Germinal center (tissue), 1 donor: ENCODE results near the gene GALNT15.

Experiments used
- DNase-seq: peaks from one replicate; pipeline ENCODE4 v3.0.0; 2012; ENCODE audit warnings: mixed read lengths, low spot score

GALNT15 gene

GRCh38 chr3:16229681-16230080 lies 55.2 kb downstream of the GALNT15 start:
- no peak for DNase-seq

GRCh38 chr3:16231983-16232382 lies 57.5 kb downstream of the GALNT15 start:
- DNase-seq = no peak

- no peak for DNase-seq
Measured at GRCh38 chr3:16233806-16234205, 59.3 kb downstream of the GALNT15 start.

DNA sequence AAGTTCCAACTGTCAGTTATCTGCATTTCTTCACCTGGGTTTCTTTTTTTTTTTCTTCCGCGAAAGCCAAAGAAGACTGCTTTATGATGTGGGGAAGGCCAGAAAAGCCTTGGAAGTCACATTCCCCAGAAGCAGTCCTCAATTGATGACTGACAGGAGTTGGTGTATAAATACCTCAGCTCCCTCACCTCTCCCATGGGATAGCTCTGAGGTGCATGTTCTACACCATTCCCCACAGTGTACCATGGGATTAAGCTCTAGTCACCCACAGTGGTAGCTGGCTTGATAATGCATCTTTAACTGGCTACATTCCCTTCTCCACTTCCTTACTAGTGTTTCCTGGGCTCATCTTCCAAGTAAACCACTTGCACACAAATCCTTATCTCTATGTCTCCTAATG lies 59.8 kb downstream of the GALNT15 start:
- DNase-seq = no peak

GRCh38 chr3:16236030-16236639 lies 61.7 kb downstream of the GALNT15 start:
- DNase-seq = no peak

GRCh38 chr3:16236856-16237393 lies 62.4 kb downstream of the GALNT15 start:
- DNase-seq = no peak

GRCh38 chr3:16239086-16239770 lies 64.7 kb downstream of the GALNT15 start:
- DNase-seq = no peak

DNA sequence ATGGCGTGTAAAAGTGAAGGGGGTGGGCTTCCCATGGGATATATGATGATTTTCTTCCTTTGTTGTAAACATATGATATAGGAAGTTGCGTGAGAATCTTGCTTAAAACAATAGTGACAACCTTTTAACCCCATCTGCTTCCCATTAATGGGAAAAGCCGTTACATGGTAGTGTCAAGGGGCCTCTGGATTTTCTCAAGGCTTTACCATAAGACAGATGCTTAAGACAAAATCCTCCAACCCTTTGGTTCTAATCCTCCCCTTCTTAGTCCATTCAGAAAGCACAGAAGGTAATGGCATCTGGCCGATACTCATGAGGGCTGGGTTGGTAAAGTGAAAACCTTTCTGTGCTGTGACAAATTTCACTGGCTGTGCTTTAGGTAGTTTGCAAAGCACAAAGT lies 65.3 kb downstream of the GALNT15 start:
- DNase-seq = no peak

DNA sequence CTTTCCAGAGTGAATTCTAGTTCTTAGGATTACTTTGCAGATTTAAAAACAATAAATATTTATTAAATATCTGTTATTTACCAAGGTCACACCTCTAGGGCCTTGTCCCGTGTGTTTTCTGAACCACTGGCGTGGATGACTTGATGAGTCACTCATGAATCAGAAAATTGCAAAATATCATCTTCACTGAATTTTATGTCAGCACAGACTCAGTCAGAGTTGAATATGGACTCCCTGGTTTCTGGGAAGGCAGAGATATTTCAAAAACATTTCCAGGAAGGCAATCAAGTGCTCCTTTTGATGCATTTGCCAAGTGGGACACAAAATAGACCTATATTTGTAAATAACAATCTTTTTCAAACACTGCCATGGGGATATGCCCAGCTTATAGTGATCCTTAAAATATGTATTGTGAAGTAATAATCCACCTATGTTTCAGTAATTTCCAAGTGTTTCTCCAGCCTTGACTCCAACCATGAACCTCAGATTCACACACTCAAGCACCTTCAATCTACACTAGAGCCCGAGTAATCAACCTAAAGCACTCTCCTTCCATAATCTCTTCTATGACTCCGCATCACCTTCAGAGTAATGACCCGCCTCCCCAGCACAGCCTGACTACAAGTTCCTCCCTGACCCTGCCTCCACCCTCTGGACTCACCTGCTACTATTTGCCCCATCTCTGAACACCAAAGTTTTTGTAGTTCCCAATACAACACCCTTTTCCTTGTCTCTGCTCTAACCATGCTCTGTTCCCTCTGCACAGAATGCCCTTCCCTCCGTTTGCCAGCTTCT lies 65.9 kb downstream of the GALNT15 start:
- no peak for DNase-seq

- DNase-seq = no peak
Measured at GRCh38 chr3:16241225-16241624, 66.7 kb downstream of the GALNT15 start.

- DNase-seq = no peak
Measured at GRCh38 chr3:16242177-16242576, 67.7 kb downstream of the GALNT15 start.

GRCh38 chr3:16243706-16244490 lies 69.4 kb downstream of the GALNT15 start:
- no peak for DNase-seq

GRCh38 chr3:16245609-16246008 lies 71.1 kb downstream of the GALNT15 start:
- DNase-seq = no peak

DNA sequence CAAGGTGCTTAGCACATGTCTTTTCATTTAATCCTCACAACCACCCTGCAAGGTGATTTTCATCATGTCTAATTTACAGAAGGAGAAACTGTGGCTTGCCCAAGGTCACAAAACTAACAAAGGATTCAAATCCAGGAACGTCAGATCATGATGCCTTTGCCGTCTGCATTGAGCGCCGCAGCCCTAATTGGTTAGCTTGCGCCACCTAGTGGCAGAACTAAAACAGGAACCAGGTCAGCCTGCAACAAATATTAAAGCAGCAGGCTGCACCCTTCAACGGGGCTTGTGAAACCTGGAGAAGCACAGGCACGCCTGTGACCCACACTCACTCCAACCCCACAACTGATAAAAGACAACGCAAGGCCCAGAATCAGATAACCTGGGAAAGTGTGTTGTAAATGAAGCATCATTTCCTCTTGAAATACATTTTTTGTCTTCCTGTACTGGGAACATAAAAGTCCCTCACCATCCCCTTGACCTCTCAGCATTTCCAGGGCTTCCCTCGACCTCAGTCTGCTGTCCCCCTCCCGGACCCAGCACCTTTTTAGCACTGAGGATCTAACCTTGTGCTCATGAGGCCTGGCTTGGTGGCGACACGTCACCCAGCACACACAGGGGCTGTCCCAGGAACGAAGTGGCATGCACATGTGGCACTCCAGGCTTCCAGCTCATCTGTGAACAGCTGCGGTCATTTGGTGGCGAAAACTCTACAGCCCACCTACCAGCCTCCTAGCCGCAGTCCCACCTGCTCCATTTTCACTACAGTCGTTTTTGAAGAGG lies 73.0 kb downstream of the GALNT15 start:
- peak; percentile 73 for DNase-seq

DNA sequence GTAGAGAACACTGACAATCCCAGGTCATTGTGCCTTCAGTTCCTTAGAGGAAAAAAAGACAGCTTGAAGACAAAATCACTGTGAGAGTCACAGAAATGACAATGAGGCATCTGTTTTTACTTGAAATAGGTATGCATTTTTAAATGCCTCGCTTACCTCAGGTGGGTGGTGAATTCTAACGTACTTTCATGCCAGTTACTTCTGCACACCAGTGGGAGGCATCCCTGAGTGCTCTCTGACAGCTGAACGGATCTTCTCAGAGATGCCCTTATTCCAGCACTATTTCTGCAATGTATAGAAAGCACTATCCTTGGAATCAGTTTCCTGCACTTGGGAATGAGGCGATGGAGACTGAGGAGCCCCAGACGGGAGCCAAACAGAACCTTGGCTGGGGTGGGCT lies 74.1 kb downstream of the GALNT15 start:
- no peak for DNase-seq

DNA sequence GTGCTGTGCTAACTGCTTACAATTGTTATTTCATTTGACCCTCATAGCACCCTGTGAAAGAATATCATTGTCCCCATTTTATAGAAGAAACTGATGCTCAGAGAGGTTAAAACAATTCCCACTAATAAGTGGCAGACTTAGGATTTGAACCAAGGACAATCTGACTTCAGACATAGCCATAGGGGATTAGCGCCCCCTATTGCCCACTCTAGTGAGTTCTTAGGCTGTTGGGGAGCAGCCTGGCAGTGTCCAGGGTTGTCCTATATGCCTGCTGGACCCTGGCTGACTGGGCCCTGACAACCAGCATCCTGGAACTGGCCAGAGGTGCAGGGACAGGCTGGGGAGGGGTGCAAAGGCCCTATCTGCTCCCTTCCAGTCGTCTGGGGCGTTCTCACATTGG lies 74.9 kb downstream of the GALNT15 start:
- DNase-seq = no peak

- DNase-seq = no peak
Measured at GRCh38 chr3:16249886-16250285, 75.4 kb downstream of the GALNT15 start.

GRCh38 chr3:16251316-16252085 lies 77.0 kb downstream of the GALNT15 start:
- DNase-seq = no peak

DNA sequence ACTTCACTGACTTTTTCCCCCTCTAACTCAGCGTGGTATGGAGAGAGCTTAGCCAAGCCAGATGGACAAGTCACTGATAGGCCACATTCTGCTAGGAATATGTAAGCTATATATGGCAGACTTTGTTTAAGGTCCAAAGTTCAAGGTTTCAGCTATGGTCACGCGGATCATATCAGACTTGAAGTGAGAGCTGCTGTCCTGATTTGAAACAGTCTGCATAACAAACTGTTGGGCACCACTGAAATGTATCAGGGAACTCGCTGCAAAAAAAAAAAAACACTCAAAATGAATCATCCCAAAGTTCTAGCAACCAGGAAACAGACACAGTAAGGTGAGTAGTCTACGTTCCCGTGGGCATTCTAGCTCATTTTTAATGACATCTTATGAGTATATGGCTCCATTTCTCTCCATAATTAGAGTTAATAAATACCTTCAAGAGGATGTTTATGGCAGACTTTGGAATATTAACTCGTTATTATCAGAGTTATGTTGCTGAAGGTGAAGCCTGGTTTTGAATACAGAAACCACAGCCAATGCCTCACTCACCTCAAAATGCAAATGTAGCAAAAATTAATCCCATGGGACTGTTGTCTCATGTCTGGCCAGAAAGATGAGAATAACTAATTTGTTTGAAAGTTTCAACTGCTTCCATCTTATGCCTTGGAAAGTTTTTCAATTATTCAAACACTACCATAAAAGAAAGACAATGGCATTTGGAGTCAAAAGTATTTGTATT lies 77.9 kb downstream of the GALNT15 start:
- DNase-seq = peak; percentile 25

GRCh38 chr3:16252988-16253387 lies 78.5 kb downstream of the GALNT15 start:
- peak; percentile 34 for DNase-seq
